ENCODE results near the gene SNX13. TPM values are rescaled to one million over a fixed set of nuclear protein-coding genes. Genes with fewer than 3 reads are reported as not detected.

SNX13 gene
- polyA plus RNA-seq, 1 of the 3 experiments (the other 2 are of a cell fraction): 13.0 TPM

DNA sequence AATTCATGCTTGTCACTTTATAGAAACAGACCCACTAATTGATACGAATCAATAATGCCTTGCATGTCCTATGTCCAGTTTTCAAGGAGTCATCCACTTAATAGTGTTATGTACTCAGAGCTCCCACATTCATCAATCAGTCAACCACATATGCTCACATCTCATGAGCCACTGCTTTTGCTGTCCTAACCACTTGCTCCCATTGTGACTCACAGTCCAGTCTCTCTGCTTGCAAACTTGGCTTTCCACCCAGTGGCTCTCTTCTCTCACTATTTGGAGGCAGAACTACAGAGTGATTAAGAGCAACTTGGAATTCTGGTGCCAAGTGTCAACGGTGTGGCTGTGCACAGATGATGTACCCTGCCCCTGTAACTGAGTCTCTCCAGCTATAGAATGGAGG, 166.0 kb downstream of the SNX13 start:
- Histone ChIP-seq H3K27ac (ENCODE audit: low read depth in 2 of 2, low read length in 1 of 2) (no peak overlapping the region), H3K9me2 (no peaks in the 10 kb centered on the region), H3K4me1 (ENCODE audit: control insufficient read depth in 1 of 2, insufficient read depth in 2 of 2, low read depth in 1 of 2, low read length in 1 of 2) (peaks cover 0 to 4% of the 10 kb centered on the region in 2 experiments; a peak in 2 of 4 replicates), H3K27me3 (ENCODE audit: insufficient read depth) (no peaks in the 10 kb centered on the region), H3K4me2 (no peak overlapping the region), H4K20me1 (ENCODE audit: insufficient read depth) (no peaks in the 10 kb centered on the region), H3K79me2 (ENCODE audit: insufficient read depth) (no peaks in the 10 kb centered on the region), H3K36me3 (replicated peaks in 1 of 2; ENCODE audit: control insufficient read depth in 1 of 2, insufficient read depth in 2 of 2, low read length in 1 of 2) (no peaks in the 10 kb centered on the region), H3K9me3 (no peaks in the 10 kb centered on the region), H3K4me3 (ENCODE audit: low read depth in 2 of 2, low read length in 1 of 2) (no peak overlapping the region), H3K9ac (no peak overlapping the region), H2AFZ (ENCODE audit: low read depth) (no peak overlapping the region), H3F3A (replicated peaks; ENCODE audit: insufficient read depth) (no peaks in the 10 kb centered on the region)
- TF ChIP-seq MEF2A (IDR thresholded peaks at IDR 0.05; ENCODE audit: borderline replicate concordance, low read depth): no peak
- TF ChIP-seq FOSL2 (IDR thresholded peaks at IDR 0.05; ENCODE audit: borderline replicate concordance, low read depth): peak; percentile 40; the same call in 1 of the 2 replicates
- TF ChIP-seq, protein P1, sequence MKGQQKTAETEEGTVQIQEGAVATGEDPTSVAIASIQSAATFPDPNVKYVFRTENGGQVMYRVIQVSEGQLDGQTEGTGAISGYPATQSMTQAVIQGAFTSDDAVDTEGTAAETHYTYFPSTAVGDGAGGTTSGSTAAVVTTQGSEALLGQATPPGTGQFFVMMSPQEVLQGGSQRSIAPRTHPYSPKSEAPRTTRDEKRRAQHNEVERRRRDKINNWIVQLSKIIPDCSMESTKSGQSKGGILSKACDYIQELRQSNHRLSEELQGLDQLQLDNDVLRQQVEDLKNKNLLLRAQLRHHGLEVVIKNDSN (IDR thresholded peaks at IDR 0.05; ENCODE audit: borderline replicate concordance, low read depth): no peak
- no peak for TF ChIP-seq EZH2phosphoT487 (IDR thresholded peaks at IDR 0.05; ENCODE audit: borderline replicate concordance, low read depth)
- no peak for TF ChIP-seq FOXJ3 (CRISPR knock-in tag; IDR thresholded peaks at IDR 0.05)
- TF ChIP-seq, protein P2, sequence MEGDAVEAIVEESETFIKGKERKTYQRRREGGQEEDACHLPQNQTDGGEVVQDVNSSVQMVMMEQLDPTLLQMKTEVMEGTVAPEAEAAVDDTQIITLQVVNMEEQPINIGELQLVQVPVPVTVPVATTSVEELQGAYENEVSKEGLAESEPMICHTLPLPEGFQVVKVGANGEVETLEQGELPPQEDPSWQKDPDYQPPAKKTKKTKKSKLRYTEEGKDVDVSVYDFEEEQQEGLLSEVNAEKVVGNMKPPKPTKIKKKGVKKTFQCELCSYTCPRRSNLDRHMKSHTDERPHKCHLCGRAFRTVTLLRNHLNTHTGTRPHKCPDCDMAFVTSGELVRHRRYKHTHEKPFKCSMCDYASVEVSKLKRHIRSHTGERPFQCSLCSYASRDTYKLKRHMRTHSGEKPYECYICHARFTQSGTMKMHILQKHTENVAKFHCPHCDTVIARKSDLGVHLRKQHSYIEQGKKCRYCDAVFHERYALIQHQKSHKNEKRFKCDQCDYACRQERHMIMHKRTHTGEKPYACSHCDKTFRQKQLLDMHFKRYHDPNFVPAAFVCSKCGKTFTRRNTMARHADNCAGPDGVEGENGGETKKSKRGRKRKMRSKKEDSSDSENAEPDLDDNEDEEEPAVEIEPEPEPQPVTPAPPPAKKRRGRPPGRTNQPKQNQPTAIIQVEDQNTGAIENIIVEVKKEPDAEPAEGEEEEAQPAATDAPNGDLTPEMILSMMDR (IDR thresholded peaks at IDR 0.05): no peak
- POLR2A ChIA-PET: no interaction called here
- CTCF ChIA-PET: interaction anchor here (1.0 to 9.5 kb wide), 6 partner anchors 219 to 583 kb away, joined by 3 to 227 read pairs (median 4); no protein-coding TSS in a partner anchor
- no peak for DNase-seq
- WGBS (ENCODE audit: low lambda C conversion rate): 9% methylated on average over 2 of the region's 2 CpGs

DNA sequence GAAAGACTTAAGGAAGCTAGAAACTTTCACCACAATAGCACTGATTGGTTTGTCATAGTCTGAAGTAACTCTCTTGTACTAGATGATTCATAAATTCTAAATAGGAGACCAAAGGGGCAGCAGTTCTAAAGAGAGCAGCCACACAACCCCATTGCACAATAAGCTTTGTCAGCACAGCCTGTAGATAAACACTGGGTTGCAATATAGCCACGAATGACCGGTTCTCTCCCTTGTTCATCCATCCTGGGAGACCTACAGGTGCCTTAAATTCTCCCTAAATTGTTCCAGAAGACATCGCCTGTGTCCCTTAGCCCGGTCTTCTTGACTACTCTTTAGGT, 167.0 kb downstream of the SNX13 start:
- Histone ChIP-seq H3K9ac (no peak overlapping the region), H3K27ac (ENCODE audit: low read depth in 2 of 2, low read length in 1 of 2) (no peak overlapping the region), H3K4me1 (ENCODE audit: control insufficient read depth in 1 of 2, insufficient read depth in 2 of 2, low read depth in 1 of 2, low read length in 1 of 2) (peaks cover 0 to 4% of the 10 kb centered on the region in 2 experiments; a peak in 2 of 4 replicates), H3K36me3 (replicated peaks in 1 of 2; ENCODE audit: control insufficient read depth in 1 of 2, insufficient read depth in 2 of 2, low read length in 1 of 2) (no peaks in the 10 kb centered on the region), H3F3A (replicated peaks; ENCODE audit: insufficient read depth) (no peaks in the 10 kb centered on the region), H4K20me1 (ENCODE audit: insufficient read depth) (no peaks in the 10 kb centered on the region), H3K9me2 (no peaks in the 10 kb centered on the region), H2AFZ (ENCODE audit: low read depth) (no peak overlapping the region), H3K4me2 (no peak overlapping the region), H3K4me3 (ENCODE audit: low read depth in 2 of 2, low read length in 1 of 2) (no peak overlapping the region), H3K27me3 (ENCODE audit: insufficient read depth) (no peaks in the 10 kb centered on the region), H3K9me3 (no peaks in the 10 kb centered on the region), H3K79me2 (ENCODE audit: insufficient read depth) (no peaks in the 10 kb centered on the region)
- CTCF ChIA-PET: interaction anchor here (1.1 to 9.5 kb wide), 9 partner anchors 10 to 797 kb away, joined by 3 to 227 read pairs (median 5); no protein-coding TSS in a partner anchor
- 44% methylated on average over 4 of the region's 4 CpGs for WGBS (ENCODE audit: low lambda C conversion rate)
- POLR2A ChIA-PET: interaction anchor here (0.5 kb wide), 1 partner anchor 1152 kb away, joined by 3 read pairs; no protein-coding TSS in a partner anchor
- DNase-seq: no peak
- TF ChIP-seq RCOR1 (IDR thresholded peaks at IDR 0.05; ENCODE audit: low read length): no peak
- TF ChIP-seq, protein P3, sequence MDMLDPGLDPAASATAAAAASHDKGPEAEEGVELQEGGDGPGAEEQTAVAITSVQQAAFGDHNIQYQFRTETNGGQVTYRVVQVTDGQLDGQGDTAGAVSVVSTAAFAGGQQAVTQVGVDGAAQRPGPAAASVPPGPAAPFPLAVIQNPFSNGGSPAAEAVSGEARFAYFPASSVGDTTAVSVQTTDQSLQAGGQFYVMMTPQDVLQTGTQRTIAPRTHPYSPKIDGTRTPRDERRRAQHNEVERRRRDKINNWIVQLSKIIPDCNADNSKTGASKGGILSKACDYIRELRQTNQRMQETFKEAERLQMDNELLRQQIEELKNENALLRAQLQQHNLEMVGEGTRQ (IDR thresholded peaks at IDR 0.05; ENCODE audit: borderline replicate concordance, low read depth, low read length): no peak
- TF ChIP-seq, protein P4, sequence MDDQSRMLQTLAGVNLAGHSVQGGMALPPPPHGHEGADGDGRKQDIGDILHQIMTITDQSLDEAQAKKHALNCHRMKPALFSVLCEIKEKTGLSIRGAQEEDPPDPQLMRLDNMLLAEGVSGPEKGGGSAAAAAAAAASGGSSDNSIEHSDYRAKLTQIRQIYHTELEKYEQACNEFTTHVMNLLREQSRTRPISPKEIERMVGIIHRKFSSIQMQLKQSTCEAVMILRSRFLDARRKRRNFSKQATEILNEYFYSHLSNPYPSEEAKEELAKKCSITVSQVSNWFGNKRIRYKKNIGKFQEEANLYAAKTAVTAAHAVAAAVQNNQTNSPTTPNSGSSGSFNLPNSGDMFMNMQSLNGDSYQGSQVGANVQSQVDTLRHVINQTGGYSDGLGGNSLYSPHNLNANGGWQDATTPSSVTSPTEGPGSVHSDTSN (IDR thresholded peaks at IDR 0.05): no peak
